SU-DHL-6 (cell line): ENCODE results near the gene COQ9.

ENCODE experiments used
- CTCF ChIP-seq: fragments of 200-600 bp; sonication (generic); IDR thresholded peaks from one replicate; pipeline ENCODE4 v1.5.1; 2017; ENCODE audit warnings: antibody characterized with exemption, mild to moderate bottlenecking, low read length, moderate library complexity; ENCODE audit not compliant: insufficient read depth, poor library complexity, severe bottlenecking
- EZH2phosphoT487 ChIP-seq: fragments of 200-600 bp; sonication (generic), shearing (Covaris generic); conservative IDR thresholded peaks from 2 replicates; pipeline ENCODE4 v1.6.1; 2018; ENCODE audit warnings: mild to moderate bottlenecking, antibody characterized with exemption, low read length, moderate library complexity, mixed read lengths

DNA sequence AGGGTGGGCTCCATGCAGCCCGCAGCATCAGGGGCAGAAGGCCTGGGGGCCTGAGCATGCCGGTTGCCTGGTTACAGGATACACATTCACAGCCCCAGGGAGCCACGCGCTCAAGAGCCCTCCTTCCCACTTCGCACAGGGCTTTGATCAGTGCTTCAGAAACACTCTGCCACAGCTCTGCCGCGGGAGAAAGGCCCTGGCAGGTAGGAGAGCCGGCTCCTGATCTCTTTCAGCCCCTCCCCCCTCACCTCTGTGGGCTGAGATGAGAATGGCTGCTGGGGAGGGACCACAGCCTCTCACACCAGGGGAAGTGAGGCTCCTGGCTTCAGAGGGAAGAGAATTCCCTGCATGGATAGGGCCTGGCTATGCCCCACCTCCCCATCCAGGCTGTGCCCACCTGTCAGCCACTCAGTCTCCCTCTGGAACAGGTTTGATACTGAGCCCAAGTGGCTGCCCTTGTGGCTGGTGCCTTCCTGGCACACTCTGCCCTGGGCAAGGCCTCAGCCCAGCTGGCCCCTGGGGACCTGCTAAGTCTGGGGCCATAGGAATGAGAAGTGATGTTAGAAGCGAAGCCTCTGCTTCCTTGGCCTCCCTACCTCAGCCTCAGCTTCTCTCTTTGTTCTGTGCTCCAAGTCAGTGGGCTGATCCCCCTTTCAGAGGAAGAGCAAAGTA is 30.4 kb downstream of the COQ9 start:
- TF ChIP-seq EZH2phosphoT487 (no peak), CTCF (no peak)
